ENCODE data around the gene CCDC8.
"Not testable (repeated sequence)": the region's sequence is repeated elsewhere in the genome, so short reads cannot be mapped to it uniquely, and the experiment has no call there.

Gene CCDC8

DNA sequence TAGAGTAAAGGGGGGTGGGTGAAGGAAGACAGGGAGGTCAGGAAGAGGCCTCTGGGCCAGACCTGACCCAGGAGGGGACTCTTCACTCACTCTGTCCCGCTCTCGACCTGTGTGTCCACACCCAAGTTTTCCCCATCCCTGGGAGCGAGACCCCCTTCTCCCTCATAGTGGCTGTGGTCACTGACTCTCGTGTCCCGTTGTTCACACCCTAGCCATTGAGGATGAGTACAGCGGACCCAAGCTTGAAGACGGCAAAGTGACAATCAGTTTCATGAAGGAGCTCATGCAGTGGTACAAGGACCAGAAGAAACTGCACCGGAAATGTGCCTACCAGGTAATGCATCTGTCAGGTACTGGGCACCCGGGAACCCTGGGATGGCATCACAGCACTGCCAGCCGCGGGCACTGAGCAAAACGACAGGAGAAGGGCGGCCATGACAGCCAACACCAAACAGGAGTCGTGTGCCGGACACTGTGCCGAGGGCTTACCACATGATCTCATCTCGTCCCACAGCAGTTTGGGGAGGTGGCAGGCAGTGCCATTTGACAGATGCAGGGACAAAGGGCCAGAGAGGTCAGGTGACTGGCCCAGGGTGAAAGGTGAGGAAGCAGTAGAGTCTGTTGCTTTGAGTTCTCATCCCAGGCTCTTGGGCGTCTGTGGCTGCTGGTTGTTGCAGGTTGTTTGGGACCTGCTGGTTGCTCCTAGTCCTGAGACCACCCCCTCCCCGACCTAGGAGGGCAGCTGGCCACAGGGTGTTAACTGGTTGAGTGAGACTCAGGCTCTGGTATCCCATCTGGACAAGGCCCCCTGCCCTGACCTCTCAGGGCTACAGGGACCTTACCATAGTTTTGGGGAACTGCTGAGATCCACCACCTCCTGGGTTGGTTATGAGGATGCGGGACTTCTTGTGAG lies 36.9 kb downstream of the CCDC8 start:
- no peak for DNase-seq

DNA sequence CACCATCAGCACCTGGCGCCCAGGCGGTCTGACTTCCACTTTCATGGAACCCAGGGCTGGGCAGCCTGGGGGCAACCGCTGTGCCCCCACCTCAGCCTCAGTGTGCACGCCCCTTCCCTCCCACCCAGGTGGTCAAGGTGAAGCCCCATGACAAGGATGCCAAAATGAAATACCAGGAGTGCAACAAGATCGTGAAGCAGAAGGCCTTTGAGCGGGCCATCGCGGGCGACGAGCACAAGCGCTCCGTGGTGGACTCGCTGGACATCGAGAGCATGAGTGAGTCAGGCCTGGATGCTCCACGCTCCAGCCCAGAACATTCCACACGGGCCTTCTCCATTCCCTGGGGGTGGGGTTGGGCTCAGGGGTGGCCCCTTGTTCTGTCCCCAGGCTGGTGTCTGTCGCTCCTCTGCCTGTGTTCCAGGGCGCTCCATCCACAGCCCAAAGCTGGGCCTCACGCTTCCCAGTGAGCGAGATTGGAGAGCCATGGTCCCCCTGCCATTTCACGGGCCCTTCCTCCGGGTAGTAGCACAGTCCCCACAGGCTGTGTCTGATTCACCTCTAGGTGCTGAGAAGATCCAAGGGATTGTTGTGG lies 37.8 kb downstream of the CCDC8 start:
- not testable (repeated sequence) for DNase-seq

DNA sequence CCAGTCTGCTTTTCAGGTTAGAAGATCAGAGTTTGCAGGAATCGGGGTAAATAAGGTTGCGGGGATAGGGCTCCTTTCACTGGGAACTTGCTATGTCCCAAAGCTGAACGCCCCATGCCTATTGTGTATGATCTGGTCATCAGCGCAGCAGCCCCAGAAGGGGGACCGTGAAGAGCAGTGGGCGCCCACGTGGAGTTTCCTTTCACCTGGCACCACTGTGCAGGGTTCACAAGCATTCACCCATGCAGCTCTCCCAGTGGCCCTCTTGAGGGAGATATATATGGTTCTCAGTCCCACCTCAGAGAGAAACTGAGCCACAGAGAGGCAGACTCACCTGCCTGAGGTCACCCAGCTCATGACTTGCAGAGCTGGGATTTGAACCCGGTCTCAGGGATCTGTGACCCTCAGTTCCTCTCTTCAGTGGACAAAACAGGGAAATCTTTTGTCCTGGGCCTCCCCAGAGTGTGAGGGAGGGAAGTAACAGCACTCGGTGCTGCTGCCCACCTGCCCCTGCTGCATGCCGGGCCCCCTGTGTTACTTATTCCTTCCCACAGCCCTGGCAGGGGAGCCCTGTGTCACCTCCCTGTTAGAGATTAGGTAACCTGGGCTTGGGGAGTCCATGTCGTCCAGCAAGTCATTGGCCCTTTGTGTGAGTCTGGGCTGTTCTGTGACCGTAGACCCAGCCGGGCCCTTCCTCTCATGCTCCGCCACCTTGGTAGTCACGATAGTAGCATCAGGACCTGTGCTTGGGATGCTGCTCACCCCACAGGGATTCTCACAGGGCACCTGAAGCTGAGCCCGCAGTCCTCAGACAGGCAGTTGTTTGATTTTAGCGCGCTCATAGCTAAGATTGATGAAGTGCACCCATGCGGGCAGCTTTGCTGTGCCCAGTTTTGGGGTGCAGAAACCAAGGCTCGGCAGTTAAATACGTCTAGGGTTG lies 38.6 kb downstream of the CCDC8 start:
- DNase-seq, result no peak

GRCh38 chr19:46373491-46374359 lies 39.6 kb downstream of the CCDC8 start:
- DNase-seq, result peak; percentile 94

- no peak for DNase-seq
Observed at GRCh38 chr19:46372901-46373490, 40.4 kb downstream of the CCDC8 start.

DNA sequence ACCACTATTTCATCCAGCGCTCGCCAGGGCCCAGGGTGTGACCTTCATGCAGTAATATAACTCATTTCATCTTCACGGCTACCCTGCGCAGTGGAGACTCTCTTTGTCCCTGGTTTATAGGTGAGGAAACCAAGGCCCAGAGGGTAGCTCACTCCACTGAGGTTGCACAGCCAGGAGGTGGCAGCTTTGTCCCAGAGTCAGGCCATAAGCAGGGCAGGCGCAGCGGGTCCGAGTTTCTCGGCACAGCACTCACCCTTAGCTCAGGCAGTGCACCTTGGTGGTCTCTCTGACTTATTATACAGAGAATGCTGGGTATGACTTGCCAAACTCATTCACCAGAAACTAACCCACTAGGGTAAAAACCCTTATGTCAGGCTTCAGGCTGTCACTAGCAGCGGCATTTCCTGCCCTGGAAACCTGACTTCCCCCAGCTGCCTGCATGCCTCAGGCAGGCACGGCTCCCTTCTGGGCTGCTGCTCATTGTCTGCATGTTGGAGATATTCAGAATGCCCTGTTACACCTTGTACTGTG lies 41.9 kb downstream of the CCDC8 start:
- DNase-seq, result no peak

- DNase-seq, result no peak
Observed at GRCh38 chr19:46369817-46370216, 43.5 kb downstream of the CCDC8 start.

DNA sequence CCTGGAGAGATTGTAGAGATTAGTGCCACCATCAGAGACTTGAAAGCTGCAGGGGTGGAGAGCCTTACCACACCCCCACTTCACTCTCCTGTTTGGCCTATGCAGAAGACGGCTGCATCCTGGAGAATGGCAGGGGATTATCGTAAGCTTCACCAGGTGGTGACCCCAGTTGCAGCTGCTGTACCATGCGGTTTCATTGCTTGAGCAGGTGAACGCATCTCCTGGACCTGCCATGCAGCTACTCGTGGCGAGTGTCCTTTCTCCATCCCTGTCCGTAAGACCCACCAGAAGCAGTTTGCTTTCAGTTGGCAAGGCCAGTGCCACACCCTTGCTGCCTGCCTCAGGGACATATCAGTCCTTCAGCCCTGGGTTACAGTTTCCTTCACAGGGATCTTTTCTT lies 45.2 kb downstream of the CCDC8 start:
- DNase-seq, result no peak

DNA sequence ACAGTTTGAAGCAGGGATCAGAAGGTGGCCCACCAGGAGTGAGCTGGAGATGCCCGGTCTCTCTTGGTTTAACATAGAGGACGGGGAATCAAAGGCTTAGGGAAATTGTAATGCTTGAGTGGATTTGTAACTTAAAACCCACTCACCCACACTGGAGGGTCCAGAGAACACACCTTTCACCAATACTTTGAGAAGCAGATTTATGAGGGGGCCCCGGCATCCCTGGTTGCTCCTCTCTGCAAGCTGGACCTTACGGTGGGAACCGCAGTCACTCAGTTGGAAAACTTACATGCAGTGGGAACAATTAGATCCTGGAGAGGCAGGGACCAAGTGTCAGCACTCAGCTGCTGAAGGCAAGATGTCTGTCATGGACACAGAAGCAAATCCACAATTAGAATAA lies 45.9 kb downstream of the CCDC8 start:
- DNase-seq, result no peak

GRCh38 chr19:46366620-46367292 lies 46.6 kb downstream of the CCDC8 start:
- no peak for DNase-seq

DNA sequence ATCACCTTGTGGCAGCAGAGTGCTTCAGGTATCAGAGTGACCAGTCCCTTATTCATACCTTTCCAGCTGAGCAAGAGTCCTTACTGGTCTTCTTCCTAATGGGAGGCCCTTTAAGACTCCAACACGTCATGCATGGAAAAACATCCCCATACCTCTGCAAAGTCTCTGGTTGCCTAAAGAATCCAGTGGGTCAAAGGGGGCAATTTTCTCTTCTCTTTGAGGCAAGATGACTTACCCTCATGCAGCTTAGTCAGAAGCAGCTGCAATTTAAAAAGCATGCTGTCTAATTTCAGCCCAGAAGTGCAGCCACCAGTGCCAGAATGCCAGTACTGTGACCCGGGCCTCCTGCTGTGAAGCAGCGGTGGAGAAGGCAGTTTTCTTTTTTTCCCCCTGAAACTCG lies 47.8 kb downstream of the CCDC8 start:
- no peak for DNase-seq

- no peak for DNase-seq
Observed at GRCh38 chr19:46364359-46364758, 49.0 kb downstream of the CCDC8 start.

GRCh38 chr19:46361915-46362314 lies 51.4 kb downstream of the CCDC8 start:
- no peak for DNase-seq
